Neural cell (in vitro differentiated cells): ENCODE results near the gene STRBP. TPM values are rescaled to one million over a fixed set of nuclear protein-coding genes. Genes with fewer than 3 reads are reported as not detected.

Experiments used
- H2AFZ ChIP-seq: fragments of 200-600, 300-800 bp; sonication (generic), shearing (Covaris generic); 2 replicates; pipeline ENCODE4 v1.6.0; 2014; ENCODE audit warnings: low read depth, mild to moderate bottlenecking, antibody characterized with exemption, low read length, moderate library complexity
- H3F3A ChIP-seq: fragments of 200-600 bp; shearing (Covaris generic); 2 replicates; pipeline ENCODE4 v1.6.1; 2016; ENCODE audit warnings: mild to moderate bottlenecking, moderate library complexity, mixed read lengths, antibody characterized with exemption, low read length; ENCODE audit not compliant: insufficient read depth, poor library complexity, severe bottlenecking
- H3K27ac ChIP-seq: fragments of 200-600, 300-800 bp; sonication (generic), shearing (Covaris generic); 2 replicates; pipeline ENCODE4 v1.5.1; 2014; ENCODE audit warnings: mild to moderate bottlenecking, low read length, moderate library complexity
- H3K27me3 ChIP-seq: fragments of 300-800, 200-600 bp; sonication (generic), shearing (Covaris generic); 2 replicates; pipeline ENCODE4 v1.6.0; 2014; ENCODE audit warnings: mild to moderate bottlenecking, low read depth, low read length, moderate library complexity; ENCODE audit not compliant: insufficient read depth
- H3K36me3 ChIP-seq: fragments of 300-800, 200-600 bp; sonication (generic), shearing (Covaris generic); 2 replicates; pipeline ENCODE4 v1.5.1; 2014; ENCODE audit warnings: mild to moderate bottlenecking, antibody characterized with exemption, low read length, moderate library complexity; ENCODE audit not compliant: insufficient read depth
- H3K4me2 ChIP-seq: fragments of 300-800, 200-600 bp; sonication (generic), shearing (Covaris generic); 2 replicates; pipeline ENCODE4 v1.6.0; 2014; ENCODE audit warnings: mild to moderate bottlenecking, low read length
- H3K4me3 ChIP-seq: fragments of 300-800, 200-600 bp; sonication (generic), shearing (Covaris generic); 2 replicates; pipeline ENCODE4 v1.5.1; 2014; ENCODE audit warnings: mild to moderate bottlenecking, low read length, moderate library complexity
- H3K79me2 ChIP-seq: fragments of 200-600 bp; shearing (Covaris generic); replicated peaks from 2 replicates; pipeline ENCODE4 v1.6.0; 2014; ENCODE audit warnings: mild to moderate bottlenecking, low read length, moderate library complexity; ENCODE audit not compliant: insufficient read depth
- H3K9ac ChIP-seq: fragments of 300-800, 200-600 bp; sonication (generic), shearing (Covaris generic); 2 replicates; pipeline ENCODE4 v1.6.1; 2016; ENCODE audit warnings: mild to moderate bottlenecking, low read length, mixed read lengths
- H3K9me2 ChIP-seq: fragments of 200-600 bp; shearing (Covaris generic); 2 replicates; pipeline ENCODE4 v1.6.1; 2016; ENCODE audit warnings: mild to moderate bottlenecking, low read length, mixed read lengths; ENCODE audit not compliant: insufficient read depth
- H3K9me3 ChIP-seq: fragments of 200-600, 300-800 bp; sonication (generic), shearing (Covaris generic); 2 replicates; pipeline ENCODE4 v1.6.1; 2016; ENCODE audit warnings: mild to moderate bottlenecking, mixed run types, low read length, moderate library complexity, mixed read lengths
- H4K20me1 ChIP-seq: fragments of 200-600 bp; shearing (Covaris generic); 2 replicates; pipeline ENCODE4 v1.6.1; 2016; ENCODE audit warnings: mild to moderate bottlenecking, mixed run types; ENCODE audit not compliant: insufficient read depth
- CTCF ChIP-seq: fragments of 450-650 bp; IDR thresholded peaks from 2 replicates; pipeline ENCODE4 v1.5.1; 2014; ENCODE audit warnings: antibody characterized with exemption, mild to moderate bottlenecking, moderate library complexity; ENCODE audit not compliant: poor library complexity, severe bottlenecking
- EP300 ChIP-seq: fragments of 450-650 bp; conservative IDR thresholded peaks from 2 replicates; pipeline ENCODE4 v1.6.1; 2014; ENCODE audit warnings: antibody characterized with exemption, mild to moderate bottlenecking, moderate library complexity; ENCODE audit not compliant: poor library complexity, severe bottlenecking
- EZH2 ChIP-seq: fragments of 200-600, 300-800 bp; shearing (Covaris generic), sonication (generic); IDR thresholded peaks from 2 replicates; pipeline ENCODE4 v1.6.1; 2014; ENCODE audit warnings: antibody characterized with exemption, low read length, borderline replicate concordance, mild to moderate bottlenecking; ENCODE audit not compliant: insufficient read depth, poor library complexity, severe bottlenecking
- MXI1 ChIP-seq: fragments of 450-650 bp; conservative IDR thresholded peaks from 2 replicates; pipeline ENCODE4 v1.6.1; 2014; ENCODE audit warnings: antibody characterized with exemption, mild to moderate bottlenecking; ENCODE audit not compliant: poor library complexity, severe bottlenecking
- POLR2AphosphoS5 ChIP-seq: IDR thresholded peaks from 2 replicates; pipeline ENCODE4 v1.6.1; 2012
- RAD21 ChIP-seq: fragments of 450-650 bp; conservative IDR thresholded peaks from 2 replicates; pipeline ENCODE4 v1.6.1; 2014; ENCODE audit warnings: antibody characterized with exemption, mild to moderate bottlenecking, moderate library complexity
- REST ChIP-seq: IDR thresholded peaks from 2 replicates; pipeline ENCODE4 v1.6.1; 2012; ENCODE audit warnings: borderline replicate concordance
- SMC3 ChIP-seq: fragments of 450-650 bp; conservative IDR thresholded peaks from 2 replicates; pipeline ENCODE4 v1.6.1; 2014; ENCODE audit warnings: antibody characterized with exemption, mild to moderate bottlenecking, moderate library complexity; ENCODE audit not compliant: poor library complexity
- TAF1 ChIP-seq: IDR thresholded peaks from 2 replicates; pipeline ENCODE4 v1.6.1; 2012; ENCODE audit warnings: low read depth
- polyA minus RNA-seq: library from RNA; depleted of rRNA, polyadenylated mRNA; stranded (reverse); fragments of >200 nt; gene quantifications from 2 replicates; pipeline ENCODE4 v1.2.3, GENCODE V29; 2014
- polyA plus RNA-seq: library from polyadenylated mRNA; depleted of rRNA; stranded (reverse); fragments of >200 nt; gene quantifications from 2 replicates; pipeline ENCODE4 v1.2.3, GENCODE V29; 2014

The STRBP gene
- polyA plus RNA-seq (63.1 and 64.6 TPM in 2 replicates), polyA minus RNA-seq (116 and 146 TPM in 2 replicates)

GRCh38 chr9:123268465-123269259 lies at the start of gene STRBP:
TSS of gene STRBP (minus strand) at chr9:123268586. CDS start at chr9:123184134, 84,452 bp downstream.
- Histone ChIP-seq H3K27ac (peak within 1 kb of the TSS; percentile 78), H3K4me3 (peak within 1 kb of the TSS; percentile 85), H3K79me2 (peaks cover 35% of the 10 kb centered on the region), H3K4me2 (peak within 1 kb of the TSS; percentile 98), H2AFZ (peak within 1 kb of the TSS; percentile 46), H4K20me1 (peaks cover 7% of the 10 kb centered on the region), H3K36me3 (no peaks in the 10 kb centered on the region), H3K9me3 (no peaks in the 10 kb centered on the region), H3F3A (no peaks in the 10 kb centered on the region), H3K9me2 (no peaks in the 10 kb centered on the region), H3K27me3 (no peaks in the 10 kb centered on the region), H3K9ac (peak within 1 kb of the TSS; percentile 88)
- TF ChIP-seq SMC3 (no peak), CTCF (peak; percentile 54), MXI1 (peak; percentile 75), EP300 (peak; percentile 61), POLR2AphosphoS5 (peak; percentile 88), RAD21 (peak; percentile 36), TAF1 (peak; percentile 26), REST (no peak)

GRCh38 chr9:123316053-123316718 lies 47.8 kb upstream of the STRBP start:
- no peak for TF ChIP-seq TAF1
- no peak for TF ChIP-seq REST
- no peak for TF ChIP-seq RAD21
- TF ChIP-seq POLR2AphosphoS5: no peak
- TF ChIP-seq EP300: no peak
- no peak for TF ChIP-seq EZH2
- TF ChIP-seq MXI1: no peak
- TF ChIP-seq CTCF: no peak
- no peak overlapping the region for H3K4me2 ChIP-seq
- no peaks in the 10 kb centered on the region for H3K9me3 ChIP-seq
- H4K20me1 ChIP-seq: no peaks in the 10 kb centered on the region
- no peaks in the 10 kb centered on the region for H3F3A ChIP-seq
- H3K79me2 ChIP-seq: no peaks in the 10 kb centered on the region
- H3K4me3 ChIP-seq: no peak overlapping the region
- no peaks in the 10 kb centered on the region for H3K27me3 ChIP-seq
- H2AFZ ChIP-seq: no peak overlapping the region
- no peak overlapping the region for H3K9ac ChIP-seq
- H3K36me3 ChIP-seq: no peaks in the 10 kb centered on the region
- H3K27ac ChIP-seq: no peak overlapping the region
- H3K9me2 ChIP-seq: no peaks in the 10 kb centered on the region
